H1 (cell line): Measurements from ENCODE around the gene TRIM7. TPM values are rescaled to one million over a fixed set of nuclear protein-coding genes. Genes with fewer than 3 reads are reported as not detected.
A peak's percentile ranks its signal among the peaks of the same experiment; 100 is the strongest.

Source experiments
- CTCF ChIA-PET: fragments of 300-600 bp; sonication (Branson Sonifier 250); formaldehyde crosslinking; loops from one replicate; lab custom pipeline; 2021; ENCODE audit not compliant: partially characterized antibody; lab: Charles Lee
- POLR2A ChIA-PET: fragments of 300-600 bp; sonication (Branson Sonifier 250); formaldehyde crosslinking; loops from one replicate; lab custom pipeline; 2021; ENCODE audit warnings: inconsistent platforms; ENCODE audit not compliant: partially characterized antibody; lab: Charles Lee
- DNase-seq, 2 experiments: peaks; one replicate each; pipeline versions ENCODE4 v3.0.0 to v3.0.0-alpha.2; 2010 to 2022; ENCODE audit warnings: low spot score in 2 of 2, low read depth in 1 of 2, mixed read lengths in 1 of 2
- FAIRE-seq: peaks from 2 replicates; lab custom pipeline; 2011; peaks lifted over from hg19 to GRCh38; lab: Jason Lieb, UNC
- H2AFZ ChIP-seq: 2 replicates; pipeline ENCODE4 v1.8.1; 2012; ENCODE audit warnings: low read length, inconsistent platforms
- H2AK5ac ChIP-seq: 2 replicates; pipeline ENCODE4 v1.6.1; 2013; ENCODE audit warnings: low read depth, low read length
- H2BK120ac ChIP-seq: replicated peaks from 2 replicates; pipeline ENCODE3; 2013; ENCODE audit warnings: low read depth, low read length, inconsistent platforms
- H2BK12ac ChIP-seq: 2 replicates; pipeline ENCODE4 v1.6.1; 2013; ENCODE audit warnings: low read depth, low read length
- H2BK15ac ChIP-seq: 2 replicates; pipeline ENCODE4 v1.6.1; 2013; ENCODE audit warnings: low read length
- H2BK20ac ChIP-seq: 2 replicates; pipeline ENCODE4 v1.6.1; 2013; ENCODE audit warnings: low read length
- H2BK5ac ChIP-seq: 2 replicates; pipeline ENCODE4 v1.6.1; 2013; ENCODE audit warnings: low read depth, low read length
- H3K14ac ChIP-seq: 2 replicates; pipeline ENCODE4 v1.6.1; 2013; ENCODE audit warnings: inconsistent platforms; ENCODE audit not compliant: insufficient read length
- H3K18ac ChIP-seq: 2 replicates; pipeline ENCODE4 v1.6.1; 2013; ENCODE audit warnings: low read length; ENCODE audit errors: extremely low read depth
- H3K23ac ChIP-seq: 2 replicates; pipeline ENCODE4 v1.6.1; 2013; ENCODE audit warnings: inconsistent platforms; ENCODE audit not compliant: insufficient read length
- H3K23me2 ChIP-seq: 2 replicates; pipeline ENCODE4 v1.6.1; 2013; ENCODE audit warnings: low read depth, low read length
- H3K27ac ChIP-seq: 2 replicates; pipeline ENCODE4 v1.6.1; 2011; ENCODE audit warnings: low read depth, low read length, inconsistent platforms
- H3K27me3 ChIP-seq, 4 experiments: replicated peaks in 1 of 4; 1 replicate in 1 of 4; 2 replicates in 3 of 4; pipeline versions ENCODE4 v1.6.1 to v1.8.1; 2011 to 2013; ENCODE audit warnings: low read length in 3 of 4, mild to moderate bottlenecking in 3 of 4, inconsistent platforms in 2 of 4, mixed read lengths in 2 of 4, moderate library complexity in 1 of 4; ENCODE audit not compliant: control insufficient read depth in 3 of 4, insufficient read depth in 3 of 4; ENCODE audit errors: extremely low read depth in 1 of 4
- H3K36me3 ChIP-seq, 4 experiments: 2 replicates each; pipeline versions ENCODE4 v1.6.1 to v1.8.1; 2011 to 2013; ENCODE audit warnings: mild to moderate bottlenecking in 4 of 4, low read length in 3 of 4, moderate library complexity in 2 of 4, control low read depth in 1 of 4, inconsistent platforms in 1 of 4; ENCODE audit not compliant: insufficient read depth in 4 of 4, control insufficient read depth in 2 of 4
- H3K4ac ChIP-seq: replicated peaks from 2 replicates; pipeline ENCODE3; 2013; ENCODE audit warnings: low read length, low read depth, mixed read lengths, inconsistent platforms; ENCODE audit not compliant: insufficient read length
- H3K4me1 ChIP-seq, 4 experiments: replicated peaks in 1 of 4; 1 replicate in 1 of 4; 2 replicates in 3 of 4; pipeline versions ENCODE4 v1.6.1 to v1.8.1; 2011 to 2013; ENCODE audit warnings: low read length in 3 of 4, inconsistent platforms in 2 of 4, mixed read lengths in 1 of 4; ENCODE audit not compliant: insufficient read depth in 4 of 4, control insufficient read depth in 3 of 4
- H3K4me2 ChIP-seq, 2 experiments: 2 replicates each; pipeline versions ENCODE4 v1.6.1 to v1.8.1; 2011 to 2013; ENCODE audit warnings: low read depth in 2 of 2, low read length in 2 of 2, control low read depth in 1 of 2, inconsistent platforms in 1 of 2, mild to moderate bottlenecking in 1 of 2; ENCODE audit not compliant: insufficient read depth in 1 of 2
- H3K4me3 ChIP-seq, 4 experiments: fragments of 200-600, 300-600 bp in 1 of 4; sonication (generic), shearing (Covaris generic), sonication (Bioruptor Twin) in 1 of 4; 2 replicates each; pipeline versions ENCODE4 v1.5.1 to v1.8.1; 2011 to 2016; ENCODE audit warnings: low read length in 4 of 4, low read depth in 3 of 4, control low read depth in 2 of 4, inconsistent platforms in 2 of 4, mild to moderate bottlenecking in 2 of 4, mixed read lengths in 1 of 4, moderate library complexity in 1 of 4; ENCODE audit not compliant: insufficient read depth in 2 of 4; ENCODE audit errors: extremely low read depth in 1 of 4
- H3K56ac ChIP-seq: replicated peaks from 2 replicates; pipeline ENCODE3; 2013; ENCODE audit warnings: low read depth, mild to moderate bottlenecking, mixed read lengths, low read length, inconsistent platforms; ENCODE audit not compliant: insufficient read length
- H3K79me1 ChIP-seq: 2 replicates; pipeline ENCODE4 v1.6.1; 2013; ENCODE audit warnings: low read depth, low read length, control low read depth
- H3K79me2 ChIP-seq, 2 experiments: 2 replicates each; pipeline versions ENCODE4 v1.6.1 to v1.8.1; 2012 to 2013; ENCODE audit warnings: low read length in 2 of 2, mild to moderate bottlenecking in 2 of 2, inconsistent platforms in 1 of 2; ENCODE audit not compliant: insufficient read depth in 2 of 2, control insufficient read depth in 1 of 2
- H3K9ac ChIP-seq, 4 experiments: replicated peaks in 1 of 4; 1 replicate in 1 of 4; 2 replicates in 3 of 4; pipeline versions ENCODE4 v1.6.1 to v1.8.1; 2011 to 2013; ENCODE audit warnings: low read depth in 3 of 4, low read length in 3 of 4, control low read depth in 2 of 4, mild to moderate bottlenecking in 2 of 4, moderate library complexity in 2 of 4, inconsistent platforms in 1 of 4; ENCODE audit errors: extremely low read depth in 1 of 4
- H3K9me3 ChIP-seq, 2 experiments: 2 replicates each; pipeline versions ENCODE4 v1.6.1 to v1.8.1; 2012 to 2013; ENCODE audit warnings: mild to moderate bottlenecking in 2 of 2, moderate library complexity in 2 of 2, control low read depth in 1 of 2, inconsistent platforms in 1 of 2, low read depth in 1 of 2, low read length in 1 of 2, mixed read lengths in 1 of 2; ENCODE audit not compliant: insufficient read depth in 2 of 2
- H4K20me1 ChIP-seq, 2 experiments: replicated peaks in 1 of 2; 2 replicates each; pipeline versions ENCODE3 to v1.8.1; 2011 to 2013; ENCODE audit warnings: inconsistent platforms in 2 of 2, low read length in 2 of 2, mild to moderate bottlenecking in 1 of 2; ENCODE audit not compliant: insufficient read depth in 2 of 2, control insufficient read depth in 1 of 2
- H4K5ac ChIP-seq: 2 replicates; pipeline ENCODE4 v1.6.1; 2013; ENCODE audit warnings: low read length, low read depth, mixed read lengths, inconsistent platforms; ENCODE audit not compliant: insufficient read length
- H4K8ac ChIP-seq: 2 replicates; pipeline ENCODE4 v1.8.0; 2013; ENCODE audit warnings: mild to moderate bottlenecking, moderate library complexity, low read length, inconsistent platforms; ENCODE audit not compliant: insufficient read depth; ENCODE audit errors: extremely low read depth
- H4K91ac ChIP-seq: replicated peaks from 2 replicates; pipeline ENCODE3; 2013; ENCODE audit warnings: low read length, mixed read lengths, inconsistent platforms; ENCODE audit not compliant: insufficient read length
- CTBP2 ChIP-seq: IDR thresholded peaks from 2 replicates; pipeline ENCODE4 v1.7.0; 2011; ENCODE audit warnings: borderline replicate concordance, mild to moderate bottlenecking, moderate library complexity, mixed read lengths, low read length; ENCODE audit not compliant: insufficient read depth, insufficient read length
- EGR1 ChIP-seq: IDR thresholded peaks from 2 replicates; pipeline ENCODE4 v1.6.1; 2011; ENCODE audit warnings: low read depth, low read length, borderline replicate concordance
- JUND ChIP-seq: IDR thresholded peaks from 2 replicates; pipeline ENCODE4 v1.6.1; 2011; ENCODE audit warnings: mild to moderate bottlenecking, improper control_type of control experiment, low read length
- NANOG ChIP-seq: IDR thresholded peaks from 2 replicates; pipeline ENCODE4 v1.6.1; 2011; ENCODE audit warnings: low read length, low read depth, mild to moderate bottlenecking, inconsistent platforms; ENCODE audit not compliant: insufficient read depth, poor library complexity, severe bottlenecking
- POLR2A ChIP-seq, 2 experiments: IDR thresholded peaks; 1 replicate in 1 of 2; 2 replicates in 1 of 2; pipeline ENCODE4 v1.6.1; 2011; ENCODE audit warnings: low read depth in 2 of 2, low read length in 2 of 2, mild to moderate bottlenecking in 2 of 2; ENCODE audit errors: control extremely low read depth in 1 of 2
- RNF2 ChIP-seq: fragments of 200-900, 300-1000 bp; sonication (generic); IDR thresholded peaks from 2 replicates; pipeline ENCODE4 v1.7.1; 2016; ENCODE audit warnings: borderline replicate concordance, low read depth, mild to moderate bottlenecking, antibody characterized with exemption, low read length; ENCODE audit not compliant: poor library complexity, severe bottlenecking; ENCODE audit errors: missing control alignments
- SIX5 ChIP-seq: IDR thresholded peaks from 2 replicates; pipeline ENCODE4 v1.6.1; 2011; ENCODE audit warnings: mild to moderate bottlenecking, low read depth, low read length
- SRF ChIP-seq: IDR thresholded peaks from 2 replicates; pipeline ENCODE4 v1.6.1; 2011; ENCODE audit warnings: mild to moderate bottlenecking, low read depth, low read length, moderate library complexity
- TAF1 ChIP-seq: IDR thresholded peaks from 2 replicates; pipeline ENCODE4 v1.6.1; 2011; ENCODE audit warnings: mild to moderate bottlenecking, low read depth, low read length
- TAF7 ChIP-seq: optimal IDR thresholded peaks from 2 replicates; pipeline ENCODE3; 2011; ENCODE audit warnings: low read depth, mild to moderate bottlenecking, inconsistent platforms, low read length, moderate library complexity, borderline replicate concordance
- WGBS, 2 experiments: shearing (Covaris generic) in 1 of 2; methylation state at CpG; one replicate each; pipeline versions ENCODE4 v1.1.6 to v1.1.7; 2013 to 2015; ENCODE audit warnings: low lambda C conversion rate in 2 of 2, mixed read lengths in 2 of 2, inconsistent platforms in 1 of 2, low coverage in 1 of 2, missing lambda C conversion rate in 1 of 2; ENCODE audit not compliant: insufficient replicate concordance in 2 of 2, insufficient coverage in 1 of 2, insufficient read length in 1 of 2; ENCODE audit errors: extremely low coverage in 1 of 2, missing lambda C conversion rate in 1 of 2; 5-methylcytosine and 5-hydroxymethylcytosine counted together
- polyA plus RNA-seq, 7 experiments: library from polyadenylated mRNA; depleted of rRNA in 3 of 7; stranded (reverse) in 5 of 7; unstranded in 2 of 7; fragments of >200 nt in 5 of 7; fragments of 200-250 nt in 2 of 7; gene quantifications; 1 replicate in 5 of 7; 2 replicates in 1 of 7; 4 replicates in 1 of 7; pipeline versions ENCODE4 v1.2.1 to v1.2.3, GENCODE V29; 2011 to 2013; ENCODE audit warnings: missing spikeins in 2 of 7, mixed read lengths in 2 of 7
- total RNA-seq: library from RNA; stranded (reverse); fragmentation: NEBNext Ultra II Directional; extraction: Animal tissue kit (Norgen Biotek cat#: 25700); gene quantifications from 2 replicates; pipeline ENCODE4 v1.2.1, GENCODE V29; 2021
- TF ChIP-seq, protein P1 (sequence below): IDR thresholded peaks from 2 replicates; pipeline ENCODE4 v1.6.1; 2012; ENCODE audit warnings: inconsistent platforms

TRIM7 gene
- total and polyA plus RNA-seq, 2 of the 8 experiments (the other 6 are each of a cell fraction or from before 2014, with no cell fraction given) = 0.36 to 0.47 TPM

DNA sequence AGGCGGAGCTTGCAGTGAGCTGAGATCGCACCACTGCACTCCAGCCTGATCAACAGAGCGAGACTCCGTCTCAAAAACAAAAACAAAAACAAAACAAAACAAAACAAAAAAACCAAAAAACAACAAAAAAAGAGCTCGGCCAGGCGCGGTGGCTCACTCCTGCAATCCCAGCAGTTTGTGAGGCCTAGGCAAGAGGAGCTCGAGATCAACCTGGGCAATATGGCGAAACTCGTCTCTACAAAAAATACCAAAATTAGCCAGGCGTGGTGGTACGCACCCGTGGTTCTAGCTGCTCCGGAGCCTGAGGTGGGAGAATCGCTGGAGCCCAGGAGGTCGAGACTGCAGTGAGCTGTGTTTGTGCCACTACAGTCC lies 20.2 kb downstream of the TRIM7 start:
- Histone ChIP-seq H3K4me1 (peaks cover 0 to 5% (median under 1%) of the 10 kb centered on the region in 4 experiments; a peak in 2 of 7 replicates), H3K79me1 (no peaks in the 10 kb centered on the region), H2BK15ac (no peak overlapping the region), H3K4me3 (peak overlapping the region in 2 of 4 experiments; percentile 27 to 61; a peak in 2 of 8 replicates), H3K14ac (no peak overlapping the region), H3K4ac (no peak overlapping the region), H3K27ac (no peak overlapping the region), H3K9me3 (no peaks in the 10 kb centered on the region; a peak in 1 of 4 replicates), H2BK12ac (peak overlapping the region; percentile 68; the same call in 1 of the 2 replicates), H3K23ac (no peak overlapping the region), H4K91ac (no peak overlapping the region), H3K79me2 (no peaks in the 10 kb centered on the region), H3K23me2 (peaks cover 16% of the 10 kb centered on the region), H2AFZ (no peak overlapping the region), H4K5ac (no peak overlapping the region), H2BK120ac (no peak overlapping the region), H4K20me1 (peaks cover 0 to 2% of the 10 kb centered on the region in 2 experiments), H2AK5ac (no peak overlapping the region), H2BK20ac (no peak overlapping the region), H3K18ac (no peak overlapping the region), H4K8ac (0 out of 2 replicates have a peak overlapping the region, but pooled peaks have one; percentile 28), H3K4me2 (peak overlapping the region in 1 of 2 experiments; percentile 18; a peak in 1 of 4 replicates), H3K36me3 (no peaks in the 10 kb centered on the region), H3K9ac (no peak overlapping the region), H3K27me3 (peaks cover 5 to 10% (median 8%) of the 10 kb centered on the region in 4 experiments; a peak in 6 of 7 replicates), H2BK5ac (no peak overlapping the region), H3K56ac (no peak overlapping the region)
- DNase-seq (no peak), FAIRE-seq (no peak)
- 93% methylated on average over 16 of the region's 16 CpGs; no CpG with 5 or more reads in 1 of the 2 experiments for WGBS, 2 experiments
- POLR2A ChIA-PET = interaction anchor here (0.6 to 3.0 kb wide), 21 partner anchors 11 to 97 kb away, joined by 3 to 28 read pairs (median 4); partner anchors contain the start of genes RACK1, TRIM41 and TRIM7
- CTCF ChIA-PET = interaction anchor here (0.6 to 12.3 kb wide), 24 partner anchors 9 to 397 kb away, joined by 3 to 197 read pairs (median 4); partner anchors contain the start of genes TRIM41, TRIM52 and TRIM7
- TF ChIP-seq CTBP2 (no peak), SIX5 (no peak), RNF2 (no peak), TAF1 (no peak), POLR2A (IDR thresholded peaks at IDR 0.05; ENCODE audit: control extremely low read depth in 1 of 2, low read depth in 2 of 2, low read length in 2 of 2) (no peak), JUND (no peak), SRF (no peak), NANOG (no peak), TAF7 (no peak), EGR1 (no peak)
- TF ChIP-seq, protein P1, sequence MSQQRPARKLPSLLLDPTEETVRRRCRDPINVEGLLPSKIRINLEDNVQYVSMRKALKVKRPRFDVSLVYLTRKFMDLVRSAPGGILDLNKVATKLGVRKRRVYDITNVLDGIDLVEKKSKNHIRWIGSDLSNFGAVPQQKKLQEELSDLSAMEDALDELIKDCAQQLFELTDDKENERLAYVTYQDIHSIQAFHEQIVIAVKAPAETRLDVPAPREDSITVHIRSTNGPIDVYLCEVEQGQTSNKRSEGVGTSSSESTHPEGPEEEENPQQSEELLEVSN = no peak
